ENCODE data around the gene MAP7.

The MAP7 gene

GRCh38 chr6:136307351-136307750 lies 242.9 kb downstream of the MAP7 start:
- no peak overlapping the region for H3K4me3 ChIP-seq (ENCODE audit: low read depth, low read length)
- DNase-seq (ENCODE audit: low read depth): no peak

GRCh38 chr6:136306466-136306865 lies 243.8 kb downstream of the MAP7 start:
- TF ChIP-seq CTCF (IDR thresholded peaks at IDR 0.05; ENCODE audit: low read depth, low read length, missing control alignments): no peak
- no peak for DNase-seq (ENCODE audit: low read depth)
- no peak overlapping the region for H3K4me3 ChIP-seq (ENCODE audit: low read depth, low read length)

More at GRCh38 chr6:136307351-136307750, 242.9 kb downstream of the MAP7 start:
- no peak for TF ChIP-seq CTCF (IDR thresholded peaks at IDR 0.05; ENCODE audit: low read depth, low read length, missing control alignments)

GRCh38 chr6:136304410-136304809 lies 245.8 kb downstream of the MAP7 start:
- TF ChIP-seq CTCF (IDR thresholded peaks at IDR 0.05; ENCODE audit: low read depth, low read length, missing control alignments): no peak
- no peak overlapping the region for H3K4me3 ChIP-seq (ENCODE audit: low read depth, low read length)
- no peak for DNase-seq (ENCODE audit: low read depth)

GRCh38 chr6:136303516-136303915 lies 246.7 kb downstream of the MAP7 start:
- TF ChIP-seq CTCF (IDR thresholded peaks at IDR 0.05; ENCODE audit: low read depth, low read length, missing control alignments): no peak
- no peak for DNase-seq (ENCODE audit: low read depth)
- H3K4me3 ChIP-seq (ENCODE audit: low read depth, low read length): no peak overlapping the region

- DNase-seq (ENCODE audit: low read depth): no peak
- no peak for TF ChIP-seq CTCF (IDR thresholded peaks at IDR 0.05; ENCODE audit: low read depth, low read length, missing control alignments)
- no peak overlapping the region for H3K4me3 ChIP-seq (ENCODE audit: low read depth, low read length)
Observed at GRCh38 chr6:136294621-136295020, 255.6 kb downstream of the MAP7 start.

Data from GM12864 (cell line).